NCI-H2107 (cell line): ENCODE data around the gene ZNF569.
"Not testable (repeated sequence)": the region's sequence is repeated elsewhere in the genome, so short reads cannot be mapped to it uniquely, and the experiment has no call there.

Source experiments
- DNase-seq: peaks from one replicate; lab custom pipeline; 2025; lab: John Stamatoyannopoulos, UW

The ZNF569 gene

GRCh38 chr19:37401078-37401477 lies 66.2 kb downstream of the ZNF569 start:
- no peak for DNase-seq

- DNase-seq, result not testable (repeated sequence)
Observed at GRCh38 chr19:37391399-37391798, 75.8 kb downstream of the ZNF569 start.

GRCh38 chr19:37389234-37389633 lies 78.0 kb downstream of the ZNF569 start:
- DNase-seq, result no peak

GRCh38 chr19:37370880-37371661 lies 96.2 kb downstream of the ZNF569 start, which contains the start of gene ZNF527:
Gene ZNF527, plus strand, starts transcription at chr19:37371099. Its CDS starts 3,100 bp downstream, at chr19:37374199.
- peak; percentile 87 for DNase-seq

GRCh38 chr19:37370386-37370879 lies 96.8 kb downstream of the ZNF569 start:
- not testable (repeated sequence) for DNase-seq

GRCh38 chr19:37362733-37363132 lies 104.5 kb downstream of the ZNF569 start:
- no peak for DNase-seq

- no peak for DNase-seq
Observed at GRCh38 chr19:37361994-37362393, 105.2 kb downstream of the ZNF569 start.
